ENCODE data around the gene ATP11A.

The ATP11A gene

DNA sequence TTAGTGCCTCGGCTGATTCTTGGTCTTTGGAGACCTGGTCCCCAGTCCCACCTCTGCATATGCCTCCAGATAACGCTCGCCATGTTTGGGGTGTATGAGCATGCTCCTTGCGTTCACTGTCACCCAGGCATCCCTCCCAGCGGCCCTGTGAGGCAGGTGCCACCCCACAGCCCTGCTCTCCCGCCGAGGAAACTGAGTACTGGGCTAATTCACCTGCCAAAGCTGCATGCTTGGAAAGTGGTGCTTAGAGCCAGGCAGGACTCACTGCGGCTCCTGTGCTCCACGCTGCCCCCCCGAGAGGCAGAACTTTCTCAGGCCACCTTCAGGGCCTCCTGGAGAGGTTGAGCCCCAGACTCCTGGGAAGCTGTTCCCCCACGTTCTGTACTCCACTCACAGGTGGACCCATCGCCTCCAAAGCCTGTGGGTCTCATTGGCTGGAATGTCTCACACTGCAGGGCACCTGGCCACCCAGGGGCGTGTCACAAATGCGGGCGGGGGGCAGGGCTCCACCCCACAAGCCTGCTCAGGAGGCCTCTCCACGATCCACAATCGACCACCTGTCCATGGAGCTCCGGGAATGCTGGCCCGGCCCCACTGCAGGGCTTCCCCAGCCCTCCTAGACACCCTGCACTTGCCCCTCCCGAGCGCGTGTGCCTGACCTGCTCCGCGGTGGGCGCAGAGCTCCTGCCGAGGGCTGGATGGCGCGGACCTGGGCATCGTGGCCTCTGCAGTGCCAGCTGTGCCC lies 64.6 kb downstream of the ATP11A start:
- ChIA-PET CTCF (no interaction called here), POLR2A (no interaction called here)
- no peaks in the 10 kb centered on the region for H3K4me1 ChIP-seq (ENCODE audit: control insufficient read depth, insufficient read depth, low read length)
- no peak for TF ChIP-seq YY2 (tag by site-specific recombination; IDR thresholded peaks at IDR 0.05)
- peak; percentile 52 for TF ChIP-seq KLF1 (tag by site-specific recombination; IDR thresholded peaks at IDR 0.05)
- H3K9me3 ChIP-seq (ENCODE audit: control insufficient read depth, insufficient read depth, low read depth, low read length), result no peaks in the 10 kb centered on the region
- H3K27ac ChIP-seq (ENCODE audit: extremely low read depth, low read depth, low read length), result no peak overlapping the region
- H3K36me3 ChIP-seq (ENCODE audit: control insufficient read depth in 2 of 2, insufficient read depth in 1 of 2, low read length in 2 of 2), result no peaks in the 10 kb centered on the region
- H3K4me3 ChIP-seq (ENCODE audit: low read depth, low read length), result no peak overlapping the region

DNA sequence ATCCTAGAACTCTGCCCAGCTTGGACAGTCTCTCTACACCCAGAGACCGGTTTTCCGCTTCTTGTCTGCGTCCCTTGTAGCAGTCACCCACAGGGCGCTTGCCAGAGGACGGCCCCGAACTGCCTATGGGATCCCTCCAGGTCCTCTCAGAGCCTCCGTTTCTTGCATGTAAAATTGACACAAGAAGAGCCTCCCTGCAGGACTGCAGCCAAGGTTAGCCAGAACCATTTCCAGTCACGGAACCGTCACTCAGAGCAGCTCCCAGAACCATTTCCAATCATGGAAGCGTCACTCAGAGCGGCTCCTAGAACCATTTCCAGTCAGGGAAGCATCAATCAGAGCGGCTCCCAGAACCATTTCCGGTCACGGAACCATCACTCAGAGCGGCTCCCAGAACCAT lies 65.5 kb downstream of the ATP11A start:
- H3K4me3 ChIP-seq (ENCODE audit: low read depth, low read length), result no peak overlapping the region
- TF ChIP-seq ZNF146 (tag by site-specific recombination; IDR thresholded peaks at IDR 0.05) (no peak), ZNF266 (tag by site-specific recombination; IDR thresholded peaks at IDR 0.05; ENCODE audit: low read depth) (no peak), KLF7 (tag by site-specific recombination; IDR thresholded peaks at IDR 0.05; ENCODE audit: borderline replicate concordance) (no peak), FEZF1 (tag by site-specific recombination; IDR thresholded peaks at IDR 0.05) (no peak), ZEB2 (tag by site-specific recombination; IDR thresholded peaks at IDR 0.05) (no peak), ZNF529 (tag by site-specific recombination; IDR thresholded peaks at IDR 0.05; ENCODE audit: insufficient replicate concordance) (no peak), ZBTB8A (tag by site-specific recombination; IDR thresholded peaks at IDR 0.05) (no peak)
- TF ChIP-seq, protein P1, sequence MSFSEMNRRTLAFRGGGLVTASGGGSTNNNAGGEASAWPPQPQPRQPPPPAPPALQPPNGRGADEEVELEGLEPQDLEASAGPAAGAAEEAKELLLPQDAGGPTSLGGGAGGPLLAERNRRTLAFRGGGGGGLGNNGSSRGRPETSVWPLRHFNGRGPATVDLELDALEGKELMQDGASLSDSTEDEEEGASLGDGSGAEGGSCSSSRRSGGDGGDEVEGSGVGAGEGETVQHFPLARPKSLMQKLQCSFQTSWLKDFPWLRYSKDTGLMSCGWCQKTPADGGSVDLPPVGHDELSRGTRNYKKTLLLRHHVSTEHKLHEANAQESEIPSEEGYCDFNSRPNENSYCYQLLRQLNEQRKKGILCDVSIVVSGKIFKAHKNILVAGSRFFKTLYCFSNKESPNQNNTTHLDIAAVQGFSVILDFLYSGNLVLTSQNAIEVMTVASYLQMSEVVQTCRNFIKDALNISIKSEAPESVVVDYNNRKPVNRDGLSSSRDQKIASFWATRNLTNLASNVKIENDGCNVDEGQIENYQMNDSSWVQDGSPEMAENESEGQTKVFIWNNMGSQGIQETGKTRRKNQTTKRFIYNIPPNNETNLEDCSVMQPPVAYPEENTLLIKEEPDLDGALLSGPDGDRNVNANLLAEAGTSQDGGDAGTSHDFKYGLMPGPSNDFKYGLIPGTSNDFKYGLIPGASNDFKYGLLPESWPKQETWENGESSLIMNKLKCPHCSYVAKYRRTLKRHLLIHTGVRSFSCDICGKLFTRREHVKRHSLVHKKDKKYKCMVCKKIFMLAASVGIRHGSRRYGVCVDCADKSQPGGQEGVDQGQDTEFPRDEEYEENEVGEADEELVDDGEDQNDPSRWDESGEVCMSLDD (tag by site-specific recombination; IDR thresholded peaks at IDR 0.05), result no peak
- TF ChIP-seq, protein P2, sequence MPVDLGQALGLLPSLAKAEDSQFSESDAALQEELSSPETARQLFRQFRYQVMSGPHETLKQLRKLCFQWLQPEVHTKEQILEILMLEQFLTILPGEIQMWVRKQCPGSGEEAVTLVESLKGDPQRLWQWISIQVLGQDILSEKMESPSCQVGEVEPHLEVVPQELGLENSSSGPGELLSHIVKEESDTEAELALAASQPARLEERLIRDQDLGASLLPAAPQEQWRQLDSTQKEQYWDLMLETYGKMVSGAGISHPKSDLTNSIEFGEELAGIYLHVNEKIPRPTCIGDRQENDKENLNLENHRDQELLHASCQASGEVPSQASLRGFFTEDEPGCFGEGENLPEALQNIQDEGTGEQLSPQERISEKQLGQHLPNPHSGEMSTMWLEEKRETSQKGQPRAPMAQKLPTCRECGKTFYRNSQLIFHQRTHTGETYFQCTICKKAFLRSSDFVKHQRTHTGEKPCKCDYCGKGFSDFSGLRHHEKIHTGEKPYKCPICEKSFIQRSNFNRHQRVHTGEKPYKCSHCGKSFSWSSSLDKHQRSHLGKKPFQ (tag by site-specific recombination; IDR thresholded peaks at IDR 0.05), result no peak
- TF ChIP-seq, protein P3, sequence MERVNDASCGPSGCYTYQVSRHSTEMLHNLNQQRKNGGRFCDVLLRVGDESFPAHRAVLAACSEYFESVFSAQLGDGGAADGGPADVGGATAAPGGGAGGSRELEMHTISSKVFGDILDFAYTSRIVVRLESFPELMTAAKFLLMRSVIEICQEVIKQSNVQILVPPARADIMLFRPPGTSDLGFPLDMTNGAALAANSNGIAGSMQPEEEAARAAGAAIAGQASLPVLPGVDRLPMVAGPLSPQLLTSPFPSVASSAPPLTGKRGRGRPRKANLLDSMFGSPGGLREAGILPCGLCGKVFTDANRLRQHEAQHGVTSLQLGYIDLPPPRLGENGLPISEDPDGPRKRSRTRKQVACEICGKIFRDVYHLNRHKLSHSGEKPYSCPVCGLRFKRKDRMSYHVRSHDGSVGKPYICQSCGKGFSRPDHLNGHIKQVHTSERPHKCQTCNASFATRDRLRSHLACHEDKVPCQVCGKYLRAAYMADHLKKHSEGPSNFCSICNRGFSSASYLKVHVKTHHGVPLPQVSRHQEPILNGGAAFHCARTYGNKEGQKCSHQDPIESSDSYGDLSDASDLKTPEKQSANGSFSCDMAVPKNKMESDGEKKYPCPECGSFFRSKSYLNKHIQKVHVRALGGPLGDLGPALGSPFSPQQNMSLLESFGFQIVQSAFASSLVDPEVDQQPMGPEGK (tag by site-specific recombination; IDR thresholded peaks at IDR 0.05), result no peak
- TF ChIP-seq, protein P4, sequence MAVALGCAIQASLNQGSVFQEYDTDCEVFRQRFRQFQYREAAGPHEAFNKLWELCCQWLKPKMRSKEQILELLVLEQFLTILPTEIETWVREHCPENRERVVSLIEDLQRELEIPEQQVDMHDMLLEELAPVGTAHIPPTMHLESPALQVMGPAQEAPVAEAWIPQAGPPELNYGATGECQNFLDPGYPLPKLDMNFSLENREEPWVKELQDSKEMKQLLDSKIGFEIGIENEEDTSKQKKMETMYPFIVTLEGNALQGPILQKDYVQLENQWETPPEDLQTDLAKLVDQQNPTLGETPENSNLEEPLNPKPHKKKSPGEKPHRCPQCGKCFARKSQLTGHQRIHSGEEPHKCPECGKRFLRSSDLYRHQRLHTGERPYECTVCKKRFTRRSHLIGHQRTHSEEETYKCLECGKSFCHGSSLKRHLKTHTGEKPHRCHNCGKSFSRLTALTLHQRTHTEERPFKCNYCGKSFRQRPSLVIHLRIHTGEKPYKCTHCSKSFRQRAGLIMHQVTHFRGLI (tag by site-specific recombination; IDR thresholded peaks at IDR 0.05), result no peak
- POLR2A ChIA-PET, result no interaction called here
- CTCF ChIA-PET, result no interaction called here
- no peaks in the 10 kb centered on the region for H3K9me3 ChIP-seq (ENCODE audit: control insufficient read depth, insufficient read depth, low read depth, low read length)
- no peaks in the 10 kb centered on the region for H3K36me3 ChIP-seq (ENCODE audit: control insufficient read depth in 2 of 2, insufficient read depth in 1 of 2, low read length in 2 of 2)
- H3K4me1 ChIP-seq (ENCODE audit: control insufficient read depth, insufficient read depth, low read length), result no peaks in the 10 kb centered on the region
- no peak overlapping the region for H3K27ac ChIP-seq (ENCODE audit: extremely low read depth, low read depth, low read length)

DNA sequence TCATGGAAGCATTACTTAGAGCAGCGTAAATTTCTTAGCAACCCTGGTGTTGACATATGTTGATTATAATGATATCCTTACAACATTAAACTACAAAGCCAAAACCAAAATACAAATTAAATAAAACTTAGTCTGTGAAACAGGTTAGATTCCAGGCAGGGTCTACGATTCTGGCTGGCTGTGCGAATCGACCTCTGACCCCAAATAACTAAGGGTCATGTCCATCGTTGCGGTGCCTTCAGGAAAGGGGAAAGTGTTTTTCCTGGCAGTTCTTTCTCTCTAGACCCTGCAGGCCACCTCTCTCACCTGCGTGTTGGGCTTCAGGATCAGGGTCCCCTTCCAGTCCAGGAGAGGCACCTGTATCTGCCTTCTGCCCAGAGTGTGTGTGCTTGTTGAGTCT lies 66.2 kb downstream of the ATP11A start:
- Histone ChIP-seq H3K27ac (ENCODE audit: extremely low read depth, low read depth, low read length) (no peak overlapping the region), H3K36me3 (ENCODE audit: control insufficient read depth in 2 of 2, insufficient read depth in 1 of 2, low read length in 2 of 2) (no peaks in the 10 kb centered on the region), H3K4me3 (ENCODE audit: low read depth, low read length) (no peak overlapping the region), H3K9me3 (ENCODE audit: control insufficient read depth, insufficient read depth, low read depth, low read length) (no peaks in the 10 kb centered on the region), H3K4me1 (ENCODE audit: control insufficient read depth, insufficient read depth, low read length) (no peaks in the 10 kb centered on the region)
- POLR2A ChIA-PET, result no interaction called here
- CTCF ChIA-PET, result no interaction called here
- TF ChIP-seq ZNF571 (tag by site-specific recombination; IDR thresholded peaks at IDR 0.05), result no peak
- TF ChIP-seq, protein P5, sequence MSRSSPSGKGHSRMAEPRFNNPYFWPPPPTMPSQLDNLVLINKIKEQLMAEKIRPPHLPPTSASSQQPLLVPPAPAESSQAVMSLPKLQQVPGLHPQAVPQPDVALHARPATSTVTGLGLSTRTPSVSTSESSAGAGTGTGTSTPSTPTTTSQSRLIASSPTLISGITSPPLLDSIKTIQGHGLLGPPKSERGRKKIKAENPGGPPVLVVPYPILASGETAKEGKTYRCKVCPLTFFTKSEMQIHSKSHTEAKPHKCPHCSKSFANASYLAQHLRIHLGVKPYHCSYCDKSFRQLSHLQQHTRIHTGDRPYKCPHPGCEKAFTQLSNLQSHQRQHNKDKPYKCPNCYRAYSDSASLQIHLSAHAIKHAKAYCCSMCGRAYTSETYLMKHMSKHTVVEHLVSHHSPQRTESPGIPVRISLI (tag by site-specific recombination; IDR thresholded peaks at IDR 0.05), result no peak
- no peak for TF ChIP-seq ZNF555 (tag by site-specific recombination; conservative IDR thresholded peaks at IDR 0.05)
- TF ChIP-seq, protein P6, sequence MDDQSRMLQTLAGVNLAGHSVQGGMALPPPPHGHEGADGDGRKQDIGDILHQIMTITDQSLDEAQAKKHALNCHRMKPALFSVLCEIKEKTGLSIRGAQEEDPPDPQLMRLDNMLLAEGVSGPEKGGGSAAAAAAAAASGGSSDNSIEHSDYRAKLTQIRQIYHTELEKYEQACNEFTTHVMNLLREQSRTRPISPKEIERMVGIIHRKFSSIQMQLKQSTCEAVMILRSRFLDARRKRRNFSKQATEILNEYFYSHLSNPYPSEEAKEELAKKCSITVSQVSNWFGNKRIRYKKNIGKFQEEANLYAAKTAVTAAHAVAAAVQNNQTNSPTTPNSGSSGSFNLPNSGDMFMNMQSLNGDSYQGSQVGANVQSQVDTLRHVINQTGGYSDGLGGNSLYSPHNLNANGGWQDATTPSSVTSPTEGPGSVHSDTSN (CRISPR knock-in tag; IDR thresholded peaks at IDR 0.05), result no peak
- TF ChIP-seq ZBTB1 (tag by site-specific recombination; IDR thresholded peaks at IDR 0.05), result no peak

Measured in HEK293 (cell line).